ENCODE results near the gene LARP1.

Gene LARP1

GRCh38 chr5:154860123-154860522 is 104.9 kb downstream of the LARP1 start:
- DNase-seq: no peak

GRCh38 chr5:154860765-154861164 is 105.6 kb downstream of the LARP1 start:
- no peak for DNase-seq

GRCh38 chr5:154861946-154862345 is 106.8 kb downstream of the LARP1 start:
- no peak for DNase-seq

- no peak for DNase-seq
Observed at GRCh38 chr5:154862766-154863165, 107.6 kb downstream of the LARP1 start.

- DNase-seq: no peak
Observed at GRCh38 chr5:154863291-154864080, 108.3 kb downstream of the LARP1 start.

- DNase-seq: no peak
Observed at GRCh38 chr5:154865466-154866184, 110.4 kb downstream of the LARP1 start.

GRCh38 chr5:154866841-154867240 is 111.7 kb downstream of the LARP1 start:
- no peak for DNase-seq

All from activated CD4-positive, CD25-positive, alpha-beta regulatory T cell (primary cell).